GM13976 (cell line): ENCODE results near the gene YAE1.

Experiments
- DNase-seq: peaks from one replicate; pipeline ENCODE4 v3.0.0; 2012; ENCODE audit warnings: low spot score
- in situ Hi-C: fragments of 300-500 bp; cut with MboI; formaldehyde crosslinking; loops from one replicate; pipeline ENCODE4 v1.12.0; 2022; ENCODE audit warnings: low sequenced_read_pairs, mixed read lengths, inconsistent platforms; ENCODE audit not compliant: unreplicated experiment
- TF ChIP-seq, protein P1 (sequence below): IDR thresholded peaks from 2 replicates; pipeline ENCODE4 v1.5.1; 2012; ENCODE audit warnings: borderline replicate concordance, mild to moderate bottlenecking; ENCODE audit not compliant: insufficient read depth; ENCODE audit errors: extremely low read depth, missing control alignments, control extremely low read depth

YAE1 gene

DNA sequence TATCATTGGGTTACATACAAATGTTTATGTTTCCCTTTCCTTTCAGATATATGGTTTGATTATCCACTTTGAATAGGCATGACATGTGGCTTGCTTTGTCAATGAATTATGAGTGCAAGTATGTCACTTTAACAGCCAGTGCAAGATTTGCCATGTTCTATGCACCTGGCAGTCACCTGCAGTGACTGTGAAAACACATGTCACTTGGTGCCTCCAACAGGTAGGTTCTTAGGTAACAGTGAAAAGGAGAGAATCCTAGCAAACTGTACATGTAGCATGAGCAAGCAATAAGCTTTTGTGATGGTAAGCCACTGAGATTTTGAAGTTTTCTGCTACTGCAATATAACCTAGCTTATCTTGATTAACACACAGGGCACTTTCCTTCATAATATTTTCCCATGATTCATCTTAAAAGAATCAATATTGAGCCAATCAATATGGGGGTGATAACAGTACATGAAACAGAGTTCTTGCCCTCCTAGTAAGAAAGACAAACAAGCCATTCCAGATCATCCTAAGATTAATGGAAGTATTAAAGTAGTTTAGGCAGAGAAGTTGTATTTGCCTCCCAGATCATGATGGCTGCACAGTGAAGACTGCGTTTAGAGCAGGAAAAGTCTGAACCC lies 49.3 kb downstream of the YAE1 start:
- DNase-seq: no peak
- TF ChIP-seq, protein P1, sequence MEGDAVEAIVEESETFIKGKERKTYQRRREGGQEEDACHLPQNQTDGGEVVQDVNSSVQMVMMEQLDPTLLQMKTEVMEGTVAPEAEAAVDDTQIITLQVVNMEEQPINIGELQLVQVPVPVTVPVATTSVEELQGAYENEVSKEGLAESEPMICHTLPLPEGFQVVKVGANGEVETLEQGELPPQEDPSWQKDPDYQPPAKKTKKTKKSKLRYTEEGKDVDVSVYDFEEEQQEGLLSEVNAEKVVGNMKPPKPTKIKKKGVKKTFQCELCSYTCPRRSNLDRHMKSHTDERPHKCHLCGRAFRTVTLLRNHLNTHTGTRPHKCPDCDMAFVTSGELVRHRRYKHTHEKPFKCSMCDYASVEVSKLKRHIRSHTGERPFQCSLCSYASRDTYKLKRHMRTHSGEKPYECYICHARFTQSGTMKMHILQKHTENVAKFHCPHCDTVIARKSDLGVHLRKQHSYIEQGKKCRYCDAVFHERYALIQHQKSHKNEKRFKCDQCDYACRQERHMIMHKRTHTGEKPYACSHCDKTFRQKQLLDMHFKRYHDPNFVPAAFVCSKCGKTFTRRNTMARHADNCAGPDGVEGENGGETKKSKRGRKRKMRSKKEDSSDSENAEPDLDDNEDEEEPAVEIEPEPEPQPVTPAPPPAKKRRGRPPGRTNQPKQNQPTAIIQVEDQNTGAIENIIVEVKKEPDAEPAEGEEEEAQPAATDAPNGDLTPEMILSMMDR: no peak
- in situ Hi-C loops: no loop called here

DNA sequence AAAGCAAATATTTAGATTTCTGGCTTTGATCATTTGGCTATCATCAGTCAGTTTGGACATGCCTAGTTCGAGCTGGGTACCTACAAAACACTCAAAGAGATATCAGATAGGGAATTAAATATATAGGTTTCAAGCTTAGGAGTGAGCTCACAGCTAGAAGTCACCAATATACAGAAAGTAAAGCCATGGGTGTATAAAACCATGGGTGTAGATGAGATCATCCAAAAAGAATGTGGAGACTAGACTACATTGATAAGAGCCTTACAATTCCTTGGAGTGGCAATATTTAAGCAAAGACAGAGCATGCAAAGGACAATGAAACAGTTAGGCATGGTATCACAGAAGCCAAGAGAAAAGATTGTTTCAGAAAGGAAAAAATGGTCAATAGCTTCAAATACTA lies 49.9 kb downstream of the YAE1 start:
- in situ Hi-C loops: no loop called here
- TF ChIP-seq, protein P1: no peak
- DNase-seq: no peak

DNA sequence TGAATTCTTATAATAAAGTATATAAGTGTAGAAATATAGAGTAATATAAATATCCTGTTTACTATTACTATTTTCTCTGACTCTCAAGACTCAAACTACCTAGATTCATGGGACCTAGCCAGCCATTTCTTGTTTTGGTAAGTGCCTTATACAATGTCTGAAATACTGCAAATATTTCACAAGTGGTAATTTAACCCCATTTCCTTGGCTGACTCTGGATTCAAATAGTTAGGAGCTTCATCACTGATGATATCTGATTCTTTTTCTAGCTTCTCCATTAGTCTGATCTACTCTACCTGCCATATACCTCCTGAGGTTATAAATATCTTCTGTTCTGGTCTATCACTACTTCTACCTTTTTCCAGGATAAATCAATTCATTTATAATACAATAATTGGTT lies 50.8 kb downstream of the YAE1 start:
- TF ChIP-seq, protein P1: no peak
- in situ Hi-C loops: no loop called here
- DNase-seq: no peak

DNA sequence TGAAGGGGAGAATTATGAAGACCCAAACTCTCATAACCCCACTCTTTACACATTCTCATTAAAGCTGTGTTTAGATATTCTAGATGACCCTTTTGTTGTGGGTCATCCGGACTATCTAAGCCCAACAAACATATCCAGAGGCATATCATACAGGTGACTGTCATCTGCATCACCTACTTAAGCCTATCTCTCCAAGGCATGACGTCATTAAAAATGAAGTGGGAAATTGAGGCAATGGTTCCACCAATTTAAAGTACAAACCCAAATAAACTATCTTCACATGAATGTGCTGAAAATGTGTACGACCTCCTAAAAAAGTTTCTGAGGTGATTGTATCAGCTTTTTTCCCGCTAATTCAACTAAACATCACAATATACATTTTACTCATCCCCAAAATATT lies 52.7 kb downstream of the YAE1 start:
- in situ Hi-C loops: no loop called here
- TF ChIP-seq, protein P1: no peak

DNA sequence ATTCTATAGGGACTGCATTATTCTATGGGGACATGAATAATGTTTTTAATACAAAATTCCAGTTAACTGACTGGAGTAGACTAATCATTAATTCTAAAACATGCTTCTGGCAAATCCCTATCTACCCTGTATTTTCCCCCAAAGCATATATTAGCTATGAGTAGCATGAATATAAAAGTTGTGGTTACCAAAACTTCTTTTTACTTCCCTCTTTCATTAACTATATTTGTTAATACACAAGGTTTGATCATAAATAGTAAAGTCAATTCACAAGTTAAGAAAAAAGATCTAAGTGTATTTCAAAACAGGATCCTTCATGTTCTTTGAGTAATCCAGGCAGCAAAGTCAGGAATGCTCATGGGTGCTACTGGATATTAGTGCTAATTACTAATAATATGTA lies 54.3 kb downstream of the YAE1 start:
- TF ChIP-seq, protein P1: no peak
- DNase-seq: no peak
- in situ Hi-C loops: no loop called here

More for the DNA sequence above, 52.7 kb downstream of the YAE1 start:
- DNase-seq: no peak

DNA sequence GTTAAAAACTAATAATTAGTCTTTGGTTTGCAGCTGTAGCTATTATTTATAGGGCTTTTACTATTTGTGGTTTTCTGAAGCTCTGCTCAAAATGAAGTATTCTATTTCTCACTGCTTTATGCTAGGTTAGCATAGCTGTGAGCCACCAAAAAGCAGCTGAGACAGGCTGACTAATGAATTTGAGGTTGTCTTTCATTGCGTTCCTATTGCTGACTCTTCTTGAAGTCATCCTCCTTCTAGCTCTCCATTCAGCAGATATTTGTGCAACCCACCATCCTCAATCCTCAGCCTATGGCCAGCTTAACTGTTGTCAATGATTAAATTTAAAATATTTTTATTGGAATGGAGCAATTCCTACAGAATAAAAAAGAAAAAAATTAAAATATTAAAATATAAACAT lies 55.1 kb downstream of the YAE1 start:
- DNase-seq: no peak
- in situ Hi-C loops: no loop called here
- TF ChIP-seq, protein P1: no peak
